CD4-positive, alpha-beta T cell treated with Interleukin-2 at 100 ng/mL for 4 hours (primary cell): ENCODE data around the gene ENTPD3.
"Not testable (repeated sequence)": the region's sequence is repeated elsewhere in the genome, so short reads cannot be mapped to it uniquely, and the experiment has no call there.

Experiments used
- DNase-seq: peaks from one replicate; pipeline ENCODE4 v3.0.0-alpha.2; 2020; ENCODE audit warnings: low spot score

The ENTPD3 gene

DNA sequence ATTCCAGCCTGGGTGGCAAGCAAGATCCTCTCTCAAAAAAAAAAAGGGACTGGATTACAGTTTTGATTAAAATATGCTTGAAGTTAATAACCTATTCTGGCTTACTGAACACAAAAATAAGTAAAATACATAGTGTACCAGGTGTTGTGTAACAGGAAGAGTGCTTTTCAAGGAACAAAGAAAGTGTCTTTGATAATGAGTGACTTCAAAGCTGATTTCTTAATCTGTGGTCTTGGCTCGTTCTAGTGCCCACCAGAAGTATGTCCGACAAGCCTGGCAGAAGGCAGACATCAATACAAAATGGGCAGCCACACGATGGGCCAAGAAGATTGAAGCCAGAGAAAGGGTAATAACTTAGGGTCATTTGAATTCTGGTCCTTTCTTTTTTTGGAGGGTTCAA lies 74.2 kb downstream of the ENTPD3 start:
- no peak for DNase-seq

DNA sequence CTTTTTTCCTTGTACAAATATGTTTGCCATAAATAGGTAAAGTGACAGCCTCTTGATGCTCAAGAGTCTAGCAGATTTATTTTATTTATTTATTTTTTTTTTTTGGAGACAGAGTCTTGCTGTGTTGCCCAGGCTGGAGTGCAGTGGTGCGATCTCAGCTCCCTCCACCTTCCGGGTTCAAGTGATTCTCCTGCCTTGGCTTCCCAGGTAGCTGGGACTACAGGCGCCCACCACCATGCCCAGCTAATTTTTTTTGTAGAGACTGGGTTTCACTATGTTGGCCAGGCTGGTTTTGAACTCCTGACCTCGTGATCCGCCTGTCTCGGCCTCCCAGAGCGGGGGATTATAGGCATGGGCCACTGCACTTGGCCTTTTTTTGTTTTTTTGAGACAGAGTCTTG lies 75.9 kb downstream of the ENTPD3 start:
- DNase-seq = not testable (repeated sequence)

DNA sequence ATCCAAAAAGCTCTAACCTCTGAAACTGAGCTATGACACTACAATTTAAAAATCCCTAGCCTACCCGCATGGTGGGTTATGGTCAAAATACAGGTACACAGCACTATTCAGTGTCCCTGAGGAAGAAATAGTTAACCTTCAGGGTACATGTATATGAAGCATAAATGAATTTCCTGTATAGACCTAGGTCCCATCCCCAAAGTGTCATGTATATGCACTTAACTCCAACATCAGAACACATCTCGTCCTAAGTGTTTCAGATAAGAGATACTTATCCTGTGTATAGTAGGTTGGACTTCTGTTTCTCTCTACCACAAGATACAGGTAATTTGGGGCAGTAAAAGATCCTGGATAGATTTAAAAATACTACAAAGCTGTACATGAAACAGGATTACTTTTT lies 76.6 kb downstream of the ENTPD3 start:
- DNase-seq = no peak

DNA sequence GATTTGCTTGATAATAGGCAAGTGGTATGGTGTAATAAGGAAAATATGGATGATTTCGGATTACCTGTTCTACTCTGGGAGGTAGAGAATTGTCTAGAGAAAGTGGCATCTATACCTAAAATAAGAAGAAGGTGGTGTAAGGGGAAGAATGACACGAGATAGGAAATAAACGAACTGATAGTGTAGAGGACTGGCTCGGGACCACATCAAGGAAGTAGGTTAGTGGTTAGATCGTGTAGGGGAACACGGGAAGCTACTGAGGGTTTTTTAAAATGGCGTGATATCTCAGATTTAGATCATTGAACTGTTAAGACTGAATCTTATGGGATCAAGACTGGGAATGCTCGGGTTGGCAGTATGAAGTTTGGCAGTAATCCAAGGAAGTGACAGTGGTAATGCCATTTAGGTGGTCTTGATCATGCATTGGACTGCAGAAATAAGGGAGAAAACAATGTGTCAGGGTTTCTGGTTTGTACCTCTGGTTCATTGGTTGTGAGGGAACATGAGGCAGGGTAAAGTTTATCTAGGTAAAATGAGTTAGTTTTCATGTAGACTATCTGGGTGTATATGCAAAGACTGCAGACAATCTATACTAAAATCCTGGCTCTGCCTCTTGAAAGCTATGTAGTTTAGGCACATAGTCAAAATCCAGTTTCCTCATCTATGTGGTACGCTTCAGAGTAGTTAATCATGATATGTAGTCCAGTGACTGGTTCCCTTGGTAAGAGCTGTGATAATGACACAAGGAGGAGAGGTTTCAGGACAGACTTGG lies 77.5 kb downstream of the ENTPD3 start:
- DNase-seq = peak; percentile 29

DNA sequence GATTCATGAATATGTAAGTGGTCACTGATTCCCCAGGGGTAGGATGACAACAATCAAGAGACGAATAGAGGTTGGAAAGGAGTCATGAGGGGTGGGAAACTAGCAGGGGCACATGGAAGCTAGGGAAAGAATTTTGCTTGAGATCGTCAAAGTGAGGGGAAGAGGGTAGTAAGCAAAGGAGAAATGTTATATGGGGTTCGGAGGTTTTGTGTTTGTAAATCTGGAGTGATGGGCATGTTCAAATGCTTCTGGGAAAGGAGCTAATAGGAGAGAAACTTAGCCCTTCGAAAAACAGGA lies 78.1 kb downstream of the ENTPD3 start:
- DNase-seq = no peak

DNA sequence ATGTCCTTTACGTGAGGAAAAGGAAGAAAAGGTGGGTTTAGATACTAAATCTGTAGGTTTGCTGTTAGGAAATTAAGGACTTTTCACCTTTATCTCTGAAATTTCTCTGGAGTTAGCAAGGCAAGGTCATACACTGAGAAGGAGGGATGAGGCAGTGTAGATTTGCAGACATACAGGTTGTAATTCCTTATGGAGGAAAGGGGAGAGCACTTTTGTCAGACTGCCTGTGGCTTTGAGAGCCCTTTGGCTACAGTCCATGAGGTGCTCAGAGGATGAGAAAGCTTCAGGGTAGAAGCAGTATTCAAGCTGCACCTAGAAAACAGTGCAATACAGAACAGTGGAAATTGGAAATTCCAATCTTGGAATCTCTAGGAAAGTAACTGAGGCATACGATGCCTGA lies 78.5 kb downstream of the ENTPD3 start:
- DNase-seq = no peak

DNA sequence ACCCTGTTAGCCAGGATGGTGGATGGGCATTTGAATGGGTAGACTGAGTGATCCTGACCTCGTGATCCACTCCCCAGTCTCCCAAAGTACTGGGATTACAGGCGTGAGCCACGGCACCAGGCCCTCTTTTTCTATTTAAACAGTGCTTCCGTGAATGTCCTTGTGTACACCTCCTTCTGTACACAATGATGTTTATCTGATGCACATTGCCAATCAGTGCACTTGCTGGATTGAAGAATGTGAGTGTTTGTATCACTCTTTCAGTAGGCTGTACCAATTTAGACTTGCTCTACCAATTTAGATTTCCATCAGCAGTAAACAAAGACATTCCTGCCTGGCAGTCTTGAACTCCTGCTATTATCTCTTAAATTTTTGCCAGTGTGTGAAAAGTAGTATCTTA lies 81.0 kb downstream of the ENTPD3 start:
- no peak for DNase-seq

DNA sequence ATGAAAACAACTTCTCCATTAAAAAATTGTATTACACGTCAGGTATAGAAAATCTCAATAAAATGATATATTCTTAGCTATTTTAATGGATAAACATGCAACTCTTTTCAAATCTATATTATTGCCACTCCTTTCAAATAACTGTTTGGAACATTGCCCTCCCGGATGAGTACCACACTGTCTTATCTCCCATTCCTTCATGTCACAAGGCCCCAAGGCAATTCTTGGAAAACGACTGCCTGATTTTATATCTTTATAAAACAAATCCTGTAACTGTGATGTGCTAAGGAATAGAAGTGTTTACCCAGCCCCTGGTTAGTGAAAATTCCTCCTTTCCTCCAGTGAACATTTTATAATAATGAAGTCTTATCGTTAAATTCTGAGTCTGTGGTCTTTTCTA lies 83.7 kb downstream of the ENTPD3 start:
- no peak for DNase-seq

DNA sequence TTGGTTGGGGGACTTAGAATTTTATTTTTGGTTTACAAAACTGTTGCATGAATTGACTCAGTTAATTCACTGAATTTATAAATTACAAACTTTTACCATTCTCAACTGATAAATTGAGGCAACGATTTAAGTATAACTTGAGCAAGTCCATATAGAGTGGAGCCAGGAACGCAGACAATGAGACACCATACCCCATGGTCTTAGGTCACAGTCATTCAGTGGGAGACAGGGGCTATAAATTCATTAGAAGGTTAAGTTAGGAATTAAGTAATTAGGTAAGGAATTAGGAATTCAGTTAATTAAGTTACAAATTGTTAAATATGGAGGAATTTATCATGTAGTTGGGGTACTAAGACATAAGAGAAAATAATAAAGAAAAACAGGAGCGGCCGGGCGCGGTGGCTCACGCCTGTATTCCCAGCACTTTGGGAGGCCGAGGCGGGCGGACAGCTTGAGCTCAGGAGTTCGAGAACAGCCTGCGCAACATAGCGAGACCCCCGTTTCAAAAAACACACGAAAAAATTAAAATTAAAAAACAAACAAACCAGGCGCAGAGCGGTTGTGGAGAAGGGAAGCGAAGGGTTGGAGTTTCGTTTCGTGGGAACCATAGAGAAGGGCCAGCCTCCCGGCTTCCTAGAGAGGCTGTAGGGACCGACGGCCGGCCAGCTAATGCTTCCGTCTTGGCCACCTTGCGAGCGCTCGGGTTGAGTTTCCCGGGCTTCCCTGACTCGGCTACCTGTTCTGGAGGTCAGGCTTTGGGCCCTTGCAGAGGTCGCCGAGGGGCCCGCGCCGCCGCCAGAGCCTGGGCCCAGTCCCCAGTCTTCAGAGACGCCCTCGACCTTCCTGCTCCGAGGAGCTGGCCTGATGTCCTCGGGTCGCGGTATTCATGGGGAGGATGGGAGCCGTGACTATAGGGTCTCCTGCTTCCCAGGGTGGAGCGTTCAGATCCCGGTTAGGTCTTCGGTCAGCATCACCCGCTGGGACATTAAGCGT lies 89.8 kb downstream of the ENTPD3 start, which contains the start of gene ZNF619:
TSS of gene ZNF619 (plus strand) at position 645 of the 993 bp plus-strand sequence. CDS start 858 bp downstream, outside the sequence.
- peak; percentile 77 for DNase-seq

DNA sequence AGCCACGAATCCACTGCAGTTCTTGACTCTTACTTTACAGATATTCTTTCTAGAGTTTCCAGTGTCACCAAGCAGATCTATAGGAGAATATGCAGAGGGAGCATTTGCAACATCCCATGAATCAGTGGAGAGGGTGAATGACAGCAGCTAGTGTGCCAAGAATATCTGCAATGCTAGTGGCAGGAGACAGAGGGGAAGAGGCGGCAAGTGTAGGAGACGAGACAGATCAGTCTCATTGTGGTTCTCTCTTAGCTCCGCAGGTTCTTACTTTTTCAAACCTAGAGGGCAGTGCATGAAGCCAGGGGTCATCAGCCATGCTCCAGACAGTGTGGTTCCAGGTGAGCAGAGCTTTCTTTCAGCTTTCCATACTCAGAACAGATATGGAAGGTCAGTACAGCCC lies 90.7 kb downstream of the ENTPD3 start:
- DNase-seq = no peak
